ENCODE results near the gene CCR1.

Gene CCR1

DNA sequence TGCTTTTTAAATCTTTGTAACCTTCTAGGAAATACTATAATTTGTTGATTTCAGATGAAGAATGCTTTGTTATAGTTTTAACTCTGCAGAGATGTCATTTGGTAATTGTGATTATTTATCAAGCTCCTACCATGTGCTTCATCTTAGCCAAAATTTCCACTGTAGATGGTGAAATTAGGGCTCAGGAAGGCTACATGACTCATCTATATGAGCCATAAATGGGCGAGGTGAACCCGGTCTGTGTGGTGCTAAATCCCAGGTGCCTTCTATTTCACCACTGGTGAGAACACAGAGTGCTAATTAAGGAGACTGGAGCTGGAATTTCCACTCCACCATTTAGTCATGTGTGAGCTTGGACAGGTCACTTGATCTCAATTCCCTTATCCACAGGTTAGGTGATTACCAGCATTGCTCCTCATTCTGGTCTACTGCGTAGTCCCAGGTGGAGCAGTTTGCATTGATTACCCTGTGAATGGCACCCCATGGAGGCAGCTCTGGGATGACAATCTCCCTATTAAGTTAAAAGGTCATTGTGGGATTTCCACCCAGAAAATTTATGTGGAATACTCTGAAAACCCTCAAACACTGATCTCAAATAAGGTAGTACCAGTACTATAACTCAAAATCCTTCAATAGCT lies 31.3 kb upstream of the CCR1 start:
- TF ChIP-seq EZH2phosphoT487 (IDR thresholded peaks at IDR 0.05; ENCODE audit: borderline replicate concordance, low read length) = no peak
- TF ChIP-seq, protein P1, sequence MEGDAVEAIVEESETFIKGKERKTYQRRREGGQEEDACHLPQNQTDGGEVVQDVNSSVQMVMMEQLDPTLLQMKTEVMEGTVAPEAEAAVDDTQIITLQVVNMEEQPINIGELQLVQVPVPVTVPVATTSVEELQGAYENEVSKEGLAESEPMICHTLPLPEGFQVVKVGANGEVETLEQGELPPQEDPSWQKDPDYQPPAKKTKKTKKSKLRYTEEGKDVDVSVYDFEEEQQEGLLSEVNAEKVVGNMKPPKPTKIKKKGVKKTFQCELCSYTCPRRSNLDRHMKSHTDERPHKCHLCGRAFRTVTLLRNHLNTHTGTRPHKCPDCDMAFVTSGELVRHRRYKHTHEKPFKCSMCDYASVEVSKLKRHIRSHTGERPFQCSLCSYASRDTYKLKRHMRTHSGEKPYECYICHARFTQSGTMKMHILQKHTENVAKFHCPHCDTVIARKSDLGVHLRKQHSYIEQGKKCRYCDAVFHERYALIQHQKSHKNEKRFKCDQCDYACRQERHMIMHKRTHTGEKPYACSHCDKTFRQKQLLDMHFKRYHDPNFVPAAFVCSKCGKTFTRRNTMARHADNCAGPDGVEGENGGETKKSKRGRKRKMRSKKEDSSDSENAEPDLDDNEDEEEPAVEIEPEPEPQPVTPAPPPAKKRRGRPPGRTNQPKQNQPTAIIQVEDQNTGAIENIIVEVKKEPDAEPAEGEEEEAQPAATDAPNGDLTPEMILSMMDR (IDR thresholded peaks at IDR 0.05; ENCODE audit: low read depth, low read length, poor library complexity, severe bottlenecking) = no peak

DNA sequence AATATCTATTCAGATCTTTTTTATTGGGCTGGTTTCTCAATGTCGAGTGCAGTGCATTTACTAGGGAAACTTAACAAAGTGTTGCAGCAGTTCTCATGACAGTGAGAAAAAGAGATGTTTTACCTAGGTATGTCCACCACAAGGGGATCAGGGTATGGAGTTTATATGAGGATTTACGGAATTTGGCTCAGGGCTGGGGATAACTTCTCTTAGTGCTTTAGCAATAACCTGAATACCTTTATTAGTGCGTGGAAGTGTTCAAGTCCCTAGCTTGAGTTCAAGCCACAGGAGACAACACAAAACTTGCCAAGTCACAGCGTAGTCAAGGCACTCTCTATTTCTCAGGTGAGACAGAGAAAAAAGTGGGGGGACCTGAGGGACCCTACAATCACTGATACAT lies 30.3 kb upstream of the CCR1 start:
- H3K79me2 ChIP-seq (ENCODE audit: control insufficient read depth, low read length) = no peaks in the 10 kb centered on the region
- H3F3A ChIP-seq (ENCODE audit: control insufficient read depth, insufficient read depth) = no peaks in the 10 kb centered on the region
- H3K9me3 ChIP-seq (ENCODE audit: control insufficient read depth, insufficient read depth, low read length) = no peaks in the 10 kb centered on the region
- no peak overlapping the region for H3K4me3 ChIP-seq (ENCODE audit: low read length)
- H3K27me3 ChIP-seq (ENCODE audit: control insufficient read depth, low read length) = peaks cover 14% of the 10 kb centered on the region; the same call in 1 of the 2 replicates
- H3K4me1 ChIP-seq (ENCODE audit: control insufficient read depth, low read length) = no peaks in the 10 kb centered on the region
- no peaks in the 10 kb centered on the region; the same call in 1 of the 2 replicates for H4K20me1 ChIP-seq (ENCODE audit: control insufficient read depth, insufficient read depth, low read depth, low read length)
- no peaks in the 10 kb centered on the region for H3K36me3 ChIP-seq (ENCODE audit: control insufficient read depth, low read length)
- TF ChIP-seq, protein P1 (IDR thresholded peaks at IDR 0.05; ENCODE audit: low read depth, low read length, poor library complexity, severe bottlenecking) = no peak
- no peak for TF ChIP-seq EZH2phosphoT487 (IDR thresholded peaks at IDR 0.05; ENCODE audit: borderline replicate concordance, low read length)
- H3K4me2 ChIP-seq (ENCODE audit: low read length) = no peak overlapping the region
- H3K27ac ChIP-seq (ENCODE audit: low read depth, low read length) = no peak overlapping the region
- no peaks in the 10 kb centered on the region for H3K9me2 ChIP-seq (replicated peaks; ENCODE audit: control insufficient read depth, low read length)

More for the DNA sequence above, 31.3 kb upstream of the CCR1 start:
- H3F3A ChIP-seq (ENCODE audit: control insufficient read depth, insufficient read depth) = no peaks in the 10 kb centered on the region
- H3K4me2 ChIP-seq (ENCODE audit: low read length) = no peak overlapping the region
- no peaks in the 10 kb centered on the region; the same call in 1 of the 2 replicates for H4K20me1 ChIP-seq (ENCODE audit: control insufficient read depth, insufficient read depth, low read depth, low read length)
- H3K27ac ChIP-seq (ENCODE audit: low read depth, low read length) = no peak overlapping the region
- H3K4me1 ChIP-seq (ENCODE audit: control insufficient read depth, low read length) = no peaks in the 10 kb centered on the region
- H3K79me2 ChIP-seq (ENCODE audit: control insufficient read depth, low read length) = no peaks in the 10 kb centered on the region
- no peak overlapping the region for H3K4me3 ChIP-seq (ENCODE audit: low read length)
- peaks cover 14% of the 10 kb centered on the region; the same call in 1 of the 2 replicates for H3K27me3 ChIP-seq (ENCODE audit: control insufficient read depth, low read length)
- no peaks in the 10 kb centered on the region for H3K9me2 ChIP-seq (replicated peaks; ENCODE audit: control insufficient read depth, low read length)
- no peaks in the 10 kb centered on the region for H3K36me3 ChIP-seq (ENCODE audit: control insufficient read depth, low read length)
- no peaks in the 10 kb centered on the region for H3K9me3 ChIP-seq (ENCODE audit: control insufficient read depth, insufficient read depth, low read length)

DNA sequence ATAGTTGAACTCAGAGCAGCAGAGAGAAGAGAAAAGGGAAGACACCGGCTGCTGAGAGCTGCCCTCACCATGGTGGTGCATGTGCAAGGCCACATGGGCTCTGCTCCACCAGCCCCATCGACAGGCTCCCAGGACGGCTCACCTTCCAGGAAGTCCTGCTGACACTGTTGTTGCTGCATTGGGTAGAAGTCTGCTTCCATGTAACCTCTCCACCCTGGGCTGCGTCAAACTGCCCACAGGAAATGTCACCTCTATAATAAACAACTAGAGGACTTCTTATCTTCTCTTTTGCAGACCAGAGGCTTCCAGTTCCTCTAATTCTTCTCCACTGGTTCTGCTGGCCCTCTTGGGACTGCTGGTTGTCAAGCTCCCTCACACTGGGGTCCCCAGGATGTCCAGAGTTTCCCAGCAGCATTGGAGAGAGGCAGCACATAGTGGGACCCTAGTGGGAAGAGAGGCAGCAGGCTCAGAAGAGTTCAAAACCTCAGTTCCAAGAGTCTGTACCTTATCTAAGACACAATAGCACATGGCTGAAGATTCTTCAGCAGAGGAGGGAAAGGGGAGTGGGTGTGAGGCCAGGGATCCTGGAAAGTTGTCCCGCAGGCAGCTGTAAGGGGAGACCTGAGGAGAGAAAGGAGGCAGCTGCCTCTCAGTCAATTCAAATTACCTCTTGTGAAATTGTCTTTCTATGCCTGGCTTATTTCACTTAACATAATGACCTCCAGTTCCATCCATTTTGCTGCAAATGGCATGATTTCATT lies 28.4 kb upstream of the CCR1 start:
- no peaks in the 10 kb centered on the region for H3K9me2 ChIP-seq (replicated peaks; ENCODE audit: control insufficient read depth, low read length)
- H3K9me3 ChIP-seq (ENCODE audit: control insufficient read depth, insufficient read depth, low read length) = no peaks in the 10 kb centered on the region
- peaks cover 14% of the 10 kb centered on the region; the same call in 1 of the 2 replicates for H3K27me3 ChIP-seq (ENCODE audit: control insufficient read depth, low read length)
- no peak overlapping the region for H3K27ac ChIP-seq (ENCODE audit: low read depth, low read length)
- H3F3A ChIP-seq (ENCODE audit: control insufficient read depth, insufficient read depth) = no peaks in the 10 kb centered on the region
- no peaks in the 10 kb centered on the region for H3K36me3 ChIP-seq (ENCODE audit: control insufficient read depth, low read length)
- no peak overlapping the region for H3K4me3 ChIP-seq (ENCODE audit: low read length)
- no peaks in the 10 kb centered on the region; the same call in 1 of the 2 replicates for H4K20me1 ChIP-seq (ENCODE audit: control insufficient read depth, insufficient read depth, low read depth, low read length)
- TF ChIP-seq, protein P1 (IDR thresholded peaks at IDR 0.05; ENCODE audit: low read depth, low read length, poor library complexity, severe bottlenecking) = no peak
- no peak for TF ChIP-seq EZH2phosphoT487 (IDR thresholded peaks at IDR 0.05; ENCODE audit: borderline replicate concordance, low read length)
- H3K79me2 ChIP-seq (ENCODE audit: control insufficient read depth, low read length) = no peaks in the 10 kb centered on the region
- no peak overlapping the region for H3K4me2 ChIP-seq (ENCODE audit: low read length)
- H3K4me1 ChIP-seq (ENCODE audit: control insufficient read depth, low read length) = no peaks in the 10 kb centered on the region
